Neural cell (in vitro differentiated cells): ENCODE measurements around the gene KRTAP12-2. TPM values are rescaled to one million over a fixed set of nuclear protein-coding genes. Genes with fewer than 3 reads are reported as not detected.

Experiments used
- H2AFZ ChIP-seq: fragments of 200-600, 300-800 bp; sonication (generic), shearing (Covaris generic); 2 replicates; pipeline ENCODE4 v1.6.0; 2014; ENCODE audit warnings: low read depth, mild to moderate bottlenecking, antibody characterized with exemption, low read length, moderate library complexity
- H3F3A ChIP-seq: fragments of 200-600 bp; shearing (Covaris generic); 2 replicates; pipeline ENCODE4 v1.6.1; 2016; ENCODE audit warnings: mild to moderate bottlenecking, moderate library complexity, mixed read lengths, antibody characterized with exemption, low read length; ENCODE audit not compliant: insufficient read depth, poor library complexity, severe bottlenecking
- H3K27ac ChIP-seq: fragments of 200-600, 300-800 bp; sonication (generic), shearing (Covaris generic); 2 replicates; pipeline ENCODE4 v1.5.1; 2014; ENCODE audit warnings: mild to moderate bottlenecking, low read length, moderate library complexity
- H3K27me3 ChIP-seq: fragments of 300-800, 200-600 bp; sonication (generic), shearing (Covaris generic); 2 replicates; pipeline ENCODE4 v1.6.0; 2014; ENCODE audit warnings: mild to moderate bottlenecking, low read depth, low read length, moderate library complexity; ENCODE audit not compliant: insufficient read depth
- H3K36me3 ChIP-seq: fragments of 300-800, 200-600 bp; sonication (generic), shearing (Covaris generic); 2 replicates; pipeline ENCODE4 v1.5.1; 2014; ENCODE audit warnings: mild to moderate bottlenecking, antibody characterized with exemption, low read length, moderate library complexity; ENCODE audit not compliant: insufficient read depth
- H3K4me2 ChIP-seq: fragments of 300-800, 200-600 bp; sonication (generic), shearing (Covaris generic); 2 replicates; pipeline ENCODE4 v1.6.0; 2014; ENCODE audit warnings: mild to moderate bottlenecking, low read length
- H3K4me3 ChIP-seq: fragments of 300-800, 200-600 bp; sonication (generic), shearing (Covaris generic); 2 replicates; pipeline ENCODE4 v1.5.1; 2014; ENCODE audit warnings: mild to moderate bottlenecking, low read length, moderate library complexity
- H3K79me2 ChIP-seq: fragments of 200-600 bp; shearing (Covaris generic); replicated peaks from 2 replicates; pipeline ENCODE4 v1.6.0; 2014; ENCODE audit warnings: mild to moderate bottlenecking, low read length, moderate library complexity; ENCODE audit not compliant: insufficient read depth
- H3K9ac ChIP-seq: fragments of 300-800, 200-600 bp; sonication (generic), shearing (Covaris generic); 2 replicates; pipeline ENCODE4 v1.6.1; 2016; ENCODE audit warnings: mild to moderate bottlenecking, low read length, mixed read lengths
- H3K9me2 ChIP-seq: fragments of 200-600 bp; shearing (Covaris generic); 2 replicates; pipeline ENCODE4 v1.6.1; 2016; ENCODE audit warnings: mild to moderate bottlenecking, low read length, mixed read lengths; ENCODE audit not compliant: insufficient read depth
- H3K9me3 ChIP-seq: fragments of 200-600, 300-800 bp; sonication (generic), shearing (Covaris generic); 2 replicates; pipeline ENCODE4 v1.6.1; 2016; ENCODE audit warnings: mild to moderate bottlenecking, mixed run types, low read length, moderate library complexity, mixed read lengths
- H4K20me1 ChIP-seq: fragments of 200-600 bp; shearing (Covaris generic); 2 replicates; pipeline ENCODE4 v1.6.1; 2016; ENCODE audit warnings: mild to moderate bottlenecking, mixed run types; ENCODE audit not compliant: insufficient read depth
- CTCF ChIP-seq: fragments of 450-650 bp; IDR thresholded peaks from 2 replicates; pipeline ENCODE4 v1.5.1; 2014; ENCODE audit warnings: antibody characterized with exemption, mild to moderate bottlenecking, moderate library complexity; ENCODE audit not compliant: poor library complexity, severe bottlenecking
- EP300 ChIP-seq: fragments of 450-650 bp; conservative IDR thresholded peaks from 2 replicates; pipeline ENCODE4 v1.6.1; 2014; ENCODE audit warnings: antibody characterized with exemption, mild to moderate bottlenecking, moderate library complexity; ENCODE audit not compliant: poor library complexity, severe bottlenecking
- EZH2 ChIP-seq: fragments of 200-600, 300-800 bp; shearing (Covaris generic), sonication (generic); IDR thresholded peaks from 2 replicates; pipeline ENCODE4 v1.6.1; 2014; ENCODE audit warnings: antibody characterized with exemption, low read length, borderline replicate concordance, mild to moderate bottlenecking; ENCODE audit not compliant: insufficient read depth, poor library complexity, severe bottlenecking
- MXI1 ChIP-seq: fragments of 450-650 bp; conservative IDR thresholded peaks from 2 replicates; pipeline ENCODE4 v1.6.1; 2014; ENCODE audit warnings: antibody characterized with exemption, mild to moderate bottlenecking; ENCODE audit not compliant: poor library complexity, severe bottlenecking
- POLR2AphosphoS5 ChIP-seq: IDR thresholded peaks from 2 replicates; pipeline ENCODE4 v1.6.1; 2012
- RAD21 ChIP-seq: fragments of 450-650 bp; conservative IDR thresholded peaks from 2 replicates; pipeline ENCODE4 v1.6.1; 2014; ENCODE audit warnings: antibody characterized with exemption, mild to moderate bottlenecking, moderate library complexity
- REST ChIP-seq: IDR thresholded peaks from 2 replicates; pipeline ENCODE4 v1.6.1; 2012; ENCODE audit warnings: borderline replicate concordance
- SMC3 ChIP-seq: fragments of 450-650 bp; conservative IDR thresholded peaks from 2 replicates; pipeline ENCODE4 v1.6.1; 2014; ENCODE audit warnings: antibody characterized with exemption, mild to moderate bottlenecking, moderate library complexity; ENCODE audit not compliant: poor library complexity
- TAF1 ChIP-seq: IDR thresholded peaks from 2 replicates; pipeline ENCODE4 v1.6.1; 2012; ENCODE audit warnings: low read depth
- polyA plus RNA-seq: library from polyadenylated mRNA; depleted of rRNA; stranded (reverse); fragments of >200 nt; gene quantifications from 2 replicates; pipeline ENCODE4 v1.2.3, GENCODE V29; 2014

KRTAP12-2 gene
- polyA plus RNA-seq, 1 donor from 2014 or later, result not detected

- H3K27me3 ChIP-seq, result no peaks in the 10 kb centered on the region
- no peak overlapping the region for H3K4me3 ChIP-seq
- no peaks in the 10 kb centered on the region for H3K9me2 ChIP-seq
- H3K27ac ChIP-seq, result no peak overlapping the region
- no peaks in the 10 kb centered on the region for H4K20me1 ChIP-seq
- H3F3A ChIP-seq, result no peaks in the 10 kb centered on the region
- H3K79me2 ChIP-seq, result no peaks in the 10 kb centered on the region
- H3K9ac ChIP-seq, result no peak overlapping the region
- H3K4me2 ChIP-seq, result no peak overlapping the region
- no peaks in the 10 kb centered on the region for H3K36me3 ChIP-seq
- TF ChIP-seq TAF1, result no peak
- TF ChIP-seq SMC3, result no peak
- TF ChIP-seq POLR2AphosphoS5, result no peak
- TF ChIP-seq CTCF, result no peak
- TF ChIP-seq MXI1, result no peak
- no peak for TF ChIP-seq REST
- TF ChIP-seq EZH2, result no peak
- no peak for TF ChIP-seq EP300
- TF ChIP-seq RAD21, result no peak
- H3K9me3 ChIP-seq, result no peaks in the 10 kb centered on the region
- no peak overlapping the region for H2AFZ ChIP-seq
These were observed 11.2 kb upstream of the KRTAP12-2 start for GRCh38 chr21:44677881-44678280.

GRCh38 chr21:44671911-44672310 lies 5.2 kb upstream of the KRTAP12-2 start:
- Histone ChIP-seq H3K4me3 (no peak overlapping the region), H3K9ac (no peak overlapping the region), H3F3A (no peaks in the 10 kb centered on the region), H3K27ac (no peak overlapping the region), H2AFZ (no peak overlapping the region), H3K4me2 (no peak overlapping the region), H3K79me2 (no peaks in the 10 kb centered on the region), H3K9me3 (peaks cover 4% of the 10 kb centered on the region), H3K36me3 (no peaks in the 10 kb centered on the region), H4K20me1 (no peaks in the 10 kb centered on the region), H3K9me2 (no peaks in the 10 kb centered on the region), H3K27me3 (no peaks in the 10 kb centered on the region)
- TF ChIP-seq SMC3 (no peak), EP300 (no peak), TAF1 (no peak), RAD21 (no peak), REST (no peak), MXI1 (no peak), CTCF (no peak), EZH2 (no peak), POLR2AphosphoS5 (no peak)
